Raji (cell line): ENCODE results near the gene PNRC1.

Source experiments
- POLR2A ChIP-seq: IDR thresholded peaks from 2 replicates; pipeline ENCODE4 v1.6.1; 2011; ENCODE audit warnings: low read depth, low read length, control low read depth; ENCODE audit not compliant: insufficient read depth

The PNRC1 gene

GRCh38 chr6:89122625-89123024 is 42.1 kb downstream of the PNRC1 start:
- no peak for TF ChIP-seq POLR2A

- TF ChIP-seq POLR2A: no peak
These were observed 51.0 kb downstream of the PNRC1 start for GRCh38 chr6:89131599-89131998.

GRCh38 chr6:89132057-89132456 is 51.5 kb downstream of the PNRC1 start:
- TF ChIP-seq POLR2A: no peak

- no peak for TF ChIP-seq POLR2A
These were observed 53.4 kb downstream of the PNRC1 start for GRCh38 chr6:89133981-89134380.

GRCh38 chr6:89134723-89135122 is 54.2 kb downstream of the PNRC1 start:
- TF ChIP-seq POLR2A: no peak
